Motor neuron (in vitro differentiated cells): Measurements from ENCODE around the gene APBA2. TPM values are rescaled to one million over a fixed set of nuclear protein-coding genes. Genes with fewer than 3 reads are reported as not detected.
"Not testable (repeated sequence)": the region's sequence is repeated elsewhere in the genome, so short reads cannot be mapped to it uniquely, and the experiment has no call there.

Experiments
- ATAC-seq, 8 experiments: fragments of 200-7000 bp; cut with Tn5 transposase; replicated peaks in 6 of 8; 2 replicates each; pipeline ENCODE4 v1.8.0; 2021; ENCODE audit warnings: mild to moderate bottlenecking in 8 of 8, moderate library complexity in 8 of 8
- H3K27ac ChIP-seq, 2 donors: fragments of 250-450 bp; sonication (Bioruptor Pico); 2 replicates each; pipeline ENCODE4 v1.9.0; 2021; ENCODE audit warnings: antibody characterized with exemption in 2 of 2, mild to moderate bottlenecking in 2 of 2, moderate library complexity in 1 of 2
- H3K4me1 ChIP-seq, 2 donors: fragments of 250-450 bp; sonication (Bioruptor Pico); replicated peaks in 1 of 2; 2 replicates each; pipeline ENCODE4 v1.6.1; 2021; ENCODE audit warnings: antibody characterized with exemption in 2 of 2, mild to moderate bottlenecking in 2 of 2, moderate library complexity in 1 of 2
- H3K4me3 ChIP-seq, 5 donors: fragments of 250-450 bp; sonication (Bioruptor Pico); 2 replicates each; pipeline ENCODE4 v1.9.0; 2021; ENCODE audit warnings: antibody characterized with exemption in 5 of 5, mild to moderate bottlenecking in 5 of 5, moderate library complexity in 4 of 5
- WGBS, 10 experiments: fragments of 450-650 bp; shearing (Covaris generic); methylation state at CpG; one replicate each; pipeline ENCODE4 v1.0.0; 2022; 5-methylcytosine and 5-hydroxymethylcytosine counted together
- in situ Hi-C, 9 experiments: fragments of 400-800 bp; cut with MboI; loops; one replicate each; pipeline ENCODE4 v1.15.0; 2021; ENCODE audit warnings: low sequenced_read_pairs in 9 of 9, low pct_unique_long_range_greater_than_20kb in 2 of 9; ENCODE audit not compliant: unreplicated experiment in 9 of 9
- total RNA-seq, 8 experiments: library from RNA; unstranded; fragments of 300-600 nt; gene quantifications; 2 replicates each; pipeline versions ENCODE4 v1.2.3 to v1.2.4, GENCODE V29; 2022

Gene APBA2
- total RNA-seq, 8 experiments from 2014 or later: 7.8 to 66.8 (median 40.0) TPM

- ATAC-seq: peak; percentile 51 to 85 (median 62)
- in situ Hi-C loops: loop anchor here in 1 of 9 experiments (10.0 kb wide), 1 partner anchor 56 kb away; no protein-coding TSS in a partner anchor
- Histone ChIP-seq H3K27ac (peak overlapping the region in 1 of 2 donors; percentile 5), H3K4me3 (no peak overlapping the region), H3K4me1 (peaks cover 44 to 50% of the 10 kb centered on the region in 2 donors)
- WGBS, 10 experiments: 0 to 83% (median 48%) methylated on average over 1 to 6 of the region's 9 CpGs
Measured at GRCh38 chr15:29018995-29019976, 133.5 kb downstream of the APBA2 start.

GRCh38 chr15:29021857-29022256 lies 136.1 kb downstream of the APBA2 start:
- 22 to 100% (median 99%) methylated on average over 3 to 7 of the region's 7 CpGs; no CpG with 5 or more reads in 1 of the 10 experiments for WGBS, 10 experiments
- Histone ChIP-seq H3K27ac (no peak overlapping the region), H3K4me1 (peaks cover 35 to 39% of the 10 kb centered on the region in 2 donors), H3K4me3 (no peak overlapping the region)
- in situ Hi-C loops: no loop called here
- ATAC-seq: no peak

GRCh38 chr15:29024662-29025061 lies 138.9 kb downstream of the APBA2 start:
- in situ Hi-C loops: no loop called here
- 0 to 100% (median 43%) methylated on average over 1 to 3 of the region's 5 CpGs; no CpG with 5 or more reads in 1 of the 10 experiments for WGBS, 10 experiments
- ATAC-seq: peak in 5 of 8 experiments; percentile 28 to 51 (median 43)
- Histone ChIP-seq H3K27ac (peak overlapping the region in 1 of 2 donors; percentile 53), H3K4me1 (peaks cover 7 to 15% of the 10 kb centered on the region in 2 donors), H3K4me3 (no peak overlapping the region)

- WGBS, 10 experiments: 82 to 100% (median 94%) methylated on average over 2 to 5 of the region's 17 CpGs; no CpG with 5 or more reads in 6 of the 10 experiments
- H3K4me1 ChIP-seq: peaks cover 0 to 12% of the 10 kb centered on the region in 2 donors
- H3K4me3 ChIP-seq, H3K27ac ChIP-seq, ATAC-seq, in situ Hi-C loops: not testable (repeated sequence)
Measured at GRCh38 chr15:29025411-29025810, 139.6 kb downstream of the APBA2 start.

GRCh38 chr15:29028158-29028557 lies 142.4 kb downstream of the APBA2 start:
- H3K4me1 ChIP-seq: peaks cover 0 to 12% of the 10 kb centered on the region in 2 donors
- ATAC-seq, in situ Hi-C loops, H3K27ac ChIP-seq, H3K4me3 ChIP-seq: not testable (repeated sequence)

- no peak for ATAC-seq
- in situ Hi-C loops: no loop called here
- Histone ChIP-seq H3K27ac (no peak overlapping the region), H3K4me1 (peaks cover 5 to 10% of the 10 kb centered on the region in 2 donors), H3K4me3 (no peak overlapping the region)
- 40 to 100% (median 93%) methylated on average over 1 to 10 of the region's 17 CpGs; no CpG with 5 or more reads in 5 of the 10 experiments for WGBS, 10 experiments
Measured at GRCh38 chr15:29029651-29030195, 143.9 kb downstream of the APBA2 start.

- in situ Hi-C loops: no loop called here
- Histone ChIP-seq H3K4me3 (no peak overlapping the region), H3K4me1 (peaks cover 22 to 25% of the 10 kb centered on the region in 2 donors), H3K27ac (no peak overlapping the region)
- no peak for ATAC-seq
- WGBS, 10 experiments: 20 to 100% (median 100%) methylated on average over 1 to 3 of the region's 3 CpGs; no CpG with 5 or more reads in 5 of the 10 experiments
Measured at GRCh38 chr15:29031502-29032228, 145.9 kb downstream of the APBA2 start.

GRCh38 chr15:29032229-29032625 lies 146.5 kb downstream of the APBA2 start:
- in situ Hi-C loops: no loop called here
- 6 to 95% (median 90%) methylated on average over 1 to 4 of the region's 4 CpGs; no CpG with 5 or more reads in 5 of the 10 experiments for WGBS, 10 experiments
- Histone ChIP-seq H3K27ac (no peak overlapping the region), H3K4me1 (peaks cover 22 to 25% of the 10 kb centered on the region in 2 donors), H3K4me3 (no peak overlapping the region)
- ATAC-seq: no peak

- Histone ChIP-seq H3K27ac (no peak overlapping the region), H3K4me3 (no peak overlapping the region), H3K4me1 (peaks cover 22 to 25% of the 10 kb centered on the region in 2 donors)
- WGBS, 10 experiments: 70 to 100% (median 98%) methylated on average over 1 to 3 of the region's 5 CpGs; no CpG with 5 or more reads in 6 of the 10 experiments
- in situ Hi-C loops: no loop called here
- no peak for ATAC-seq
Measured at GRCh38 chr15:29032751-29033150, 147.0 kb downstream of the APBA2 start.

- in situ Hi-C loops: no loop called here
- Histone ChIP-seq H3K4me1 (peaks cover 22 to 25% of the 10 kb centered on the region in 2 donors), H3K4me3 (no peak overlapping the region), H3K27ac (no peak overlapping the region)
- peak in 3 of 8 experiments; percentile 69 to 95 (median 94) for ATAC-seq
- 0 to 64% (median 30%) methylated on average over 1 to 3 of the region's 3 CpGs; no CpG with 5 or more reads in 6 of the 10 experiments for WGBS, 10 experiments
Measured at GRCh38 chr15:29034151-29034550, 148.4 kb downstream of the APBA2 start.

GRCh38 chr15:29034593-29035335 lies 149.0 kb downstream of the APBA2 start:
- Histone ChIP-seq H3K4me1 (peaks cover 22 to 25% of the 10 kb centered on the region in 2 donors), H3K27ac (peak overlapping the region; percentile 57 to 76), H3K4me3 (no peak overlapping the region)
- in situ Hi-C loops: no loop called here
- peak in 6 of 8 experiments; percentile 3 to 40 (median 12) for ATAC-seq
- WGBS, 10 experiments: 0 to 50% (median 50%) methylated on average over 1 to 4 of the region's 4 CpGs; no CpG with 5 or more reads in 7 of the 10 experiments
